ENCODE results near the gene MIPEP.
"Not testable (repeated sequence)": the region's sequence is repeated elsewhere in the genome, so short reads cannot be mapped to it uniquely, and the experiment has no call there.

The MIPEP gene

DNA sequence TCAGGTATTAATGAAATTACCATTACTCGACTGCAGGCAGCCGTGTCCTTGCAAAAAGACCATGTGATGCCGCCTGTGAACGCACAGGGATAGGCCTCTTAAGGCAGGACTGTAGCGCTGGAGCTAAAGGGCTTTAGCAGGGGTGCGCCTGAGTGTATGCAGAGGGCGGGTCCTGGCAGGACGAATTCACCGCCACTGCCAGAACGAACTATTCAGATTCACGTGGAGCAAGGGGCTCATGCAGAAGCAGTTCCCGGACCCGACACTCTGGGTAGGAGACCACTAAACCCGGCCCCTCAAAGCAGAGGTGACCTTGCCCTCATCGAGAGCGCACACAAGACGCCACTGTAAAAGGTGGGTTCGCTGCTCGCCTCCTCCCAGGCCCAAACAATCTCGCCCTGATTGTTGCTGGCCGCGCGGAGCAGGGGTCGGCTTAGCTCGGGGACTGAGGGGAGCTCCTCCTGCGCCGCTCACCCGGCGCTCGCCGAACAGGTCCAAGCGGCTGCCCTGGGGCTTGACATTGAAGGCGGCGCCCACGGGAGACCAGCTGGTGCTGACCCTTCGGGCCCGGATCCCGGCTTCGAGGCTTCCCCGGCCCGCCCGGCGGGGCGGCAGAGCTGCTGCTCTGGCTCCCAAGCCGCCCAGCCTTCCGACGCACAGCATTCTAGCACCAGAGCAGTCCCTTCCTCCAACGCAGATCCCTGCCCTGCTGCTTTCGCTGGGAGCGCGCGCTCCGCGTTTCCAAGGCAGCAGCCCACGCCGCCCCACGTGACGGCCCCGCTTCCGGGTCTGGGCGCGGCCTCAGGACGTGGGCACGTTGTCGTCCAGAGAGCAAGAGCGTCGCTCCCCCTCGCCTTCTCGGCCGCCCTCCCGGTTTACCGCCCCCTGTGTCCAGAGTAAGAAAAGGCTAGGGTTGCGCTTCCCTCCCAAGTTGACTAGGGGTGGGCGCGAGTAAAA, at the start of gene MIPEP:
Gene MIPEP, minus strand, starts transcription at position 743 of the 957 bp plus-strand sequence. Its CDS starts 80 bp downstream, at position 663.
- peak; percentile 88 for DNase-seq

DNA sequence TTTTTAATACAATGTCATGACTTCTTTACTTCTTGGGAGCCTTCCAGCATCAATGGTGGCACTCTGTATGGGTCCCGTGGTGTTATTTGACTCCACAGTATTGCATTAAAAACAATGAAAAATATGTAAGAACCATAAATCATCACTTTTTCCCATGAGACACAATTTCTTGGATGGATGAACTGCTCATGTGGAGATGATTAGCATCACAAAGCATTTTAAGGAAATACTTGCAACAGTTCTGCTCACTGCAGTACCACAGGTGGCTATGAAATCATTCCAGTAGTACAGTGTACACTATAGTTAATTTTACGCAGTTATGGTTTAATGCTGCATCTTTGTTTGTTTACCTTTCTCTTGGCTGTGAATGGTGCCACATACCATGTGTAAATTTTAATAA, 45.3 kb upstream of the MIPEP start:
- DNase-seq = no peak

DNA sequence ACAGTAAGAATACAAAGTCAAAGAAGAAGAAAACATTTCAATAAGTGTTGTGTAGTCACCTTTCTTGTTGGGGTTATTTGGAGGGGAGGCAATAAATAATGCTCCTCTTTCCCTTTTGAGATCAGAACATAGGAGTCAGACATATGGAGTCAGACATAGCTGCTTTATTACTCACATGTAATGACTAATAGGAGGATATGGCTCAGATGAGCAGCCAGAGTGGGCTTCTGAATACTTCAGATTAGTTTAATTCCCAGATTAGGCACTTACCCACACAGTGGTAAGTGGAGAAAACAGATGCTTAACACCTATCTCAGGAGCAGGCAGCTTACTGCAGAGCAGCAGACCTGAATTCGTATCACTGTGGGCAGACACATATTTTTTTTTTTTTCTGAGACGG, 39.8 kb upstream of the MIPEP start:
- no peak for DNase-seq

DNA sequence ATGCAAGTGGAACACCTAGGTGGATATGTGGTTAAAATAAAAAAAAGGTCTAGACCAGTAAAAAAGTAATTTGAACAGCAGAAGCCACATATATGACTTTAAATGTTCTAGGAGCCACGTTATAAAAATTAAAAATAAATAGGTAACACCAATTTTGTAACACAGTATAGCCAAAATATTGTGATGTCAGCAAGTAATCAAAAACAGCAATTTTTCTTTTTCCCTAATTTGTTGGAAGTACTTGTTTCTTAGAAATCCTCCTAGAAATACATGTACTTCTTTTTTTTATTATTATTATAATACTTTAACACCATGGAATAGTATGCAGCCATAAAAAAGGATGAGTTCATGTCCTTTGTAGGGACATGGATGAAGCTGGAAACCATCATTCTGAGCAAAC, 33.8 kb upstream of the MIPEP start:
- no peak for DNase-seq

DNA sequence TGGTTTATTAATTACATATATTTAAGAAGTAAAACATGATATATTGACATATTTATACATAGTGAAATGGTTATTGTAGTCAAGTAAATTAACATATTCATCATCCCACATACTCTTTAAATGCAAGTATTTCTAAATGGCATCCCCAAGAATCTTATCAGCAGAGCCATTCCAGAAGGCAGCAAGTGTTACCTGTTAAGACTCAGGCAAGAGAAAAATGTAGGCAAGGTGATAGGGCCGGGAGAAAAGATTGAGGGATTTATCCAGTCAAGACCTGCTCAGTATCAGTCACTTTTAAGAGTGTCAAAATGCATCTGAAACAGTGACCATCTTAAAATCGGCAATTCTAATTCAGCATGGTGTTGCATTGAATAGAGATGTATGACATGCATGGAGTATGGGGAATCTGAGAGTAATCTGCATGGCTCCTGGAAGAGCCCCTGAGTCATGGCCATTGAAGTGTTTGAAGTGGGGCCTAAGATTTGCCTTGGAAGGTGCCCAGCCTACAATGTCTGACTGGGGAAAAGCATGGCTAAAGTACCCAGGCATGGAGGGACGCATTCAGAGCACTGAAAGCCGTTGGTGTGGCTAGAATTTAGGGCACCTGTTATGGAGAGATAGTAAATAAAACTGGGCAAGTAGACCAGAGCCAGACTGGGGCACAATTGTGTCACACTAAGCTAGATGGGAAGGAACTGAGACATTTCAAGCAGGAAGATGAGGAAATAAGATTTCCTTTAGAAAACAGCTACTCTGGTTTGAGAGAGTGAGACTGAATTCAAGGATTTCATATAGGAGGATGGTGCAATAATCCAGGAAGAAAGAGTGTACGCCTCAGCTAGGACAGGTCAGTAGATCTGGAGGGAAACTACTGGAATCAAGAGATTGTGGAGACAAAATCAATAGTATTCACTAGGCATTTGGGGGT, 33.1 kb upstream of the MIPEP start:
- DNase-seq = no peak

DNA sequence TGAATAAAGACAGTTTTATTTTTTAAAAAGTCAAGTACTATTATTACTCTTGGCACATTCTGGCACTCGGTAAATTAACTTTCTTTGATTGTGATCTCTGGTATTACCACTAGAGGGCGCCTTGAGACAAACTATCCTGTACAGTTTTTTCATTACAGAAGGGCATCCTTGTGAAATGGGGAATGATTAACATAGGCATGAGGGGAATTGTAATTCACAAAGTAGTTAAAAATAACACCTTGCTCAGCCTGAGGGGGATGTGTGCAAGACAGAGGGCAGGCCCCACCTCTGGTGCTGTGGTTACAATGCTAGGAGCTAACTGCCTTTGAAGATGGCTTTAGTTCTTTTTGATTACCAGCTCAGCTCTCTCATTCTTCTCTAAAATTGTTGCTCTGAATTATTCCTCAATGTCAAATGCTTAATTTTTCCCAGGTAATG, 32.3 kb upstream of the MIPEP start:
- peak; percentile 54 for DNase-seq

DNA sequence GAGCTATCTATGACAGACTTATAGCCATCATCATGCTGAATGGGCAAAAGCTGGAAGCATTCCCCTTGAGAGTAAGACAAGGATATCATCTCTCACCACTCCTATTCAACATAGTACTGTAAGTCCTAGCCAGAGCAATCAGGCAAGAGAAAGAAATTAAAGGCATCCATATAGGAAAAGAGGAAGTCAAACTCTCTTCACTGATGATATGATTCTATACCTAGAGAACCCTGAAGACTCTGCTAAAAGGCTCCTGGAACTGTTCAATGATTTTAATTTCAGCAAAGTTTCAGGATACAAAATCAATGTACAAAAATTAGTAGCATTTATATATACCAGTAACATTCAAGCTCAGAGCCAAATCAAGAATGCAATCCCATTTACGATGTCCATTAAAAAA, 29.8 kb upstream of the MIPEP start:
- DNase-seq = no peak

DNA sequence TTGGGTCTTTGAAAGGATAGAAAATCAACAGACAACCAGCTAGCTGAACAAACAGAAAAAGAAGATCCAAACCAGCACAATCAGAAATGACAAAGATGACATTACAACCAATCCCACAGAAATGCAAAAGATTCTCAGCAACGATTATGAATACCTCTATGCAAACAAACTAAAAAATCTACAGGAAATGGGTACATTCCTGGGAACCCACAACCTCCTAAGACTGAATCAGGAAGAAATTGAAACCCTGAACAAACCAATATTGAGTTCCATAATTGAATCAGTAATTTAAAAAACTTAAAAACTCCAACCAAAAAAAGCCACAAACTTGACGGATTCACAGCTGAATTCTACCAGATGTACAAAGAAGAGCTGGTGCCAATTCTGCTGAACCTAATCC, 29.0 kb upstream of the MIPEP start:
- no peak for DNase-seq

DNA sequence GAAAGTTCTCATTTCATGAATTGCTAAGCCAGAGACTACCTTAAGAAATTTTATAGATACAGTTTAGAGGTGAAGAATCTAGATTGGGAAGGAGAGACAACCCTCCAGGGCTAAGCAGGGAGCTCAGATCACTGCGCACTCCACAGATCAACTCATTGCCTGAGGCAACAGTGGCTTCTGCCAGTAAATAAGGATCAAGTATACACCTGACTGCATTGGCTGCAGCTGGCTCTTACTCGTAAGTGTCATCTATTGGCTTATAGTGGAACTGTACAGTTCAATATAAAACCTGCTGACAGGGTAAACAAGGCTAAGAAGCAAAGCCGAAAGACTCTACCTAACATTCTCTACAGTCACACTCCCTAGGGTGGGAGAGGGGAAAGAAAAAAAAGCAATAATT, 26.1 kb upstream of the MIPEP start:
- DNase-seq = no peak

DNA sequence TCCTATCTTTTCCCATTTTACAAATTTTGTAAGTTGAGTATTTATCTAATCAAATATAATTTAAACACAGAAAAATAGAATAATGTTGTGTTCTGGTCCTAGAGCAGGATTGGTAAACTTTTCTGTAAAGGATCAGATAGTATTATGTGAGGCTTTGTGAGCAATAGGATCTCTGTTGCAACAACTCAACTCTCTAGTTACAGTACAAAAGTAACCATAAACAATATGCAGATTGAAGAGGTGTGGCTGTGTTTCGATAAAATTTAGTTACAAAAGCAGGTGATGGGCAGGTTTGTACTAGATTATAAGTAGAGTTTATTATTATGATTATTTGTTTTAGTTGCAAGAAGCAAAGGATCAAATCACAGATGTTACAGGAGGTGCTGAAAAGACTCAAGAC, 23.3 kb upstream of the MIPEP start:
- DNase-seq = no peak

DNA sequence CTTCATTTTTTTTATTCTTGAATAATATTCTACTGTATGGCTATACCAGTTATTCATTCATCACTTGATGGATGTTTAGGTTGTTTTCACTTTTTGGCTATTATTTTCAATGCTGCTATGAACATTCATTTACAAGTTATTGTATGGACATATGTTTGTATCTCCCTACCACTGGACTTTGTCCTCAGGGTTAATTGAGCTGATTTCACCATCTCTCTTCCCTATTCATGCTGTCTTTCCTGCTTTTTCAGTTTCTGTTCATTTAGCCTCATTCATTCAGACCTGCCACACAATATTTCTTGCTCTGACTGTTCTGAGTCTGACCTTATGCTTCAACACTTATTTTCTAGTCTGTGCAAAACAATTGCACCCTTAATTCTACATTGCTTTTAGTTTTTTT, 20.4 kb upstream of the MIPEP start:
- DNase-seq = no peak

DNA sequence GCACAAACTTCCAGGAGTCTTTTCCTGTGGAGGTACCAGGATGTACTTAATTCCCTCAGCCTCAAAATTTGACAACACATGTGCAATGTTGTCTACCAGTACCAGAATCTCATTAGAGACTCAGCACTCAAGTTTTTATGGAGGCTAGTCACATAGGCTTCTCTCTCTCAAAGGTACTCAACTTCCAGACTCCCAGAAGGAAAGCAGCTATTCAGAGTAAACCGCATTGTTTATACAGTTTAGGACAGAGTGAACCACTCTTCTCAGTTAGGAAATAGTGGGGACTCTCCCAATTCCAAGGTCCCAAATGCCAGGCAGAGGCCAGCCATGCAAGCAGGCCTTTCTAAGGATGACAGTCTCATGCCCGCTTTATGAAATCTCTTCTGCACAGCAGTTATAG, 16.6 kb upstream of the MIPEP start:
- no peak for DNase-seq

DNA sequence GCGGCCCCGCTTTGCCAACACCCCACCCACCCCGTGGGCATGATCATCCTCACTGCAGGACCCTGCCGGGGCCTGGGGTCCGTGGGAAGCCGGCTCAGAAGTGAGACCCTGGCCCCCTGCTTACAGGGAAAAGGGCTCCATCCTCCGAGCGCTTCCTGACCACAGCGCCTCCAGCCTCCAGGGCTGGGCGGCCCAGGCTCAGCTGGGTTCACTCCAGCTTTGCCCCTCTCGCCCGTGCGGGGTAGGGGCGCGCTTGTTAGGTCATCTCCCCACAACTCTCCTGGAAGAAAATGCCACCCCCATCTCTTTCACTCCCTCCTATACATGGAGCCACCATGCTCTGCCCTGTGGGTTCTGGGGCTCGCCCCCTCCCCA, 14.7 kb upstream of the MIPEP start:
- DNase-seq = no peak

DNA sequence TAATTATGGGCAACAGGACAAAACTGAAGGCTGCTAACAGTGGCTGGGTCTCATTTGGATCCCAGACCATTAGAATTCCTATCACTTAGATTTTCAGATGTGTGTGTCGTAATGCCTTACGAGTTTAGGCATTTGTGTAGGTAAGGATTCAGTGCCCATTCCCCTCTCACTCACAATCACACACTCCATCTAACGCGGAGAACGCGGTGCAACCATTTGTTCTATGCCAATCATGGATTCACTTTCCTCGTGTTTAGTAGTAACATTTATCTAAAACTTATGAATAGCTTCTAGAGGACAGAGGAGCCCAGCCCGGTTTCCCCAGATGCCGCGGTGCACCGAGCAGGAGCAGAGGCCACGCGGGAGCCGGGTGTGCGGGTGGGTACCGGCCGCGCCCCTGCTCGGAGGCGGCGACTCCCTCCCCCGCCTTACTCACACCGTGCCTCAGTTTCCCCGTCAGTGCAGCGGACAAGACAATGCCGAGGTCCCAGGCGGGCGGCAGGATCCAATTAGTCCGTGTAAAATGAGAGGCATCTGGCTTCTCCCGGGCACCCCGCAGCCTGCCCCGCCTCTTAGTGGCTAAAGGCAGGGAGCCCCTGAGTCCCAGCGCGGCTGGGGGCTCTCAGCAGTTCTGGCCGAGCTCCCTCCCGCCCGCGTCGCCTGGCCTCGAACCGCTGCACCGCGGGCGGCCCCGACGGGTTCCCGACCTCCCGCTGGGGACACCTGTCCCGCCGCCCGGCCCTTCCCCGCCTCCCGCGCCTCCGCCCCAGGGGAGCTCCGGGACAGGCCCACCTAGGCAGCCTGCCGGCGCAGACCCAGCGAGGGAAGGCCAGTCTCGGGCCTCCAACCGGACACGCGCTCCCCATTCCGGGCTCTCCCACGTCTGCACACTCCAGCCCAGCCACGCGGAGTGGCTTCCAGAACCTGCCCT, 14.0 kb upstream of the MIPEP start:
- no peak for DNase-seq

DNA sequence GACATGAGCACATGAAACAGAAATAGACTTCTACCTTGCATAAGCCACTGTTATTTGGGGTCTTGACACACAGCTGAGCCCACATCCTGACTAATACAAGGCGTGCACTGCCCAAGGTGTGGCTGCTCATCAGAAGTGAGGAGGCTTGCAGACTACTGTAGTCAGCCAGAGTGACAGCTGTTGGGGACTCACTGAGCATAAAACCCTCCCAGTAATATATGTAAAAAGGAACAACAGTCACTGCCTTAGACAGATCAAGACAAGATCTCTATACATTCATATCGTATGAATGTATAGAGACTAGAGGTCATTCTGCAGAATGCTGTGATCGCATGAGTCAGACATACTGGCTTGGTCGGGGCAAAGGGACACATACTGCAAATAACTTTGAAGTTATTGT, 12.2 kb upstream of the MIPEP start:
- no peak for DNase-seq

DNA sequence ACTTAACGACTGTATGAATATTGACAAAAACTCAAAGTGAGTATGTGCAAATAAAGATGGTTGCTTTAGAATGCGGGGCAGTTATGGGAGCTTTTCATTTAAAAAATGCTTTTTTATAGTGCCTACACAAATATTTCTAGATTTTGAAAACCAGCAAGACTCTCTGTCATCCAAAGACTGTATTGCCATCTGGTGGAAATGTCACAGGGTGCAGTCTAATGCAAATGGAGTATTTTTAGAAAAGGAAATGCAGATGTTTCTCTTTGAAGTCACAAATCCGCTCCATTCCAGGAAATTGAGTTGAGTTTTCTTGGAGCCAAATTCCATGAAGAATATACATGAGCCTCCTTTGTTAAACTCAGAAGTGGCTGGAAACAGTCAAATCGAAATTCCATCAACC, 10.4 kb upstream of the MIPEP start:
- DNase-seq = peak; percentile 42

DNA sequence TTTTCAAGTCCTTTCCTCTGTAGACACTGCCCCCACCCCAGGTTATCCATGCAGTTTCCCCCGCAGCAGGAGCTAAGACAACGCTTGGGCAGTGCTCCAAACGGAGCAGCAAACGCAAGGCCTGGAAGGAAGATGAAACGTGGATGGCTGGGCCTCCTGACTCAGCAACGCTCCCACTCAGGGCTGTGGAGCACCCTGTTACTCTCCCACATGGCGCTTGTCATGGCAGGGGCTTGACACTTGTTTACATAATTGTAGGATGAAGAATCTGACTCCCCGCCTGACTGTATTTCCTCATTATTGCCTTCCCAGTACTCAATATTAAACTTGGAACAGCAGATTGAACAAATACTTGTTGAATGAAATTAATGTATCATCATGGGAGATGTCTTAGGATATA, 8.9 kb upstream of the MIPEP start:
- no peak for DNase-seq

DNA sequence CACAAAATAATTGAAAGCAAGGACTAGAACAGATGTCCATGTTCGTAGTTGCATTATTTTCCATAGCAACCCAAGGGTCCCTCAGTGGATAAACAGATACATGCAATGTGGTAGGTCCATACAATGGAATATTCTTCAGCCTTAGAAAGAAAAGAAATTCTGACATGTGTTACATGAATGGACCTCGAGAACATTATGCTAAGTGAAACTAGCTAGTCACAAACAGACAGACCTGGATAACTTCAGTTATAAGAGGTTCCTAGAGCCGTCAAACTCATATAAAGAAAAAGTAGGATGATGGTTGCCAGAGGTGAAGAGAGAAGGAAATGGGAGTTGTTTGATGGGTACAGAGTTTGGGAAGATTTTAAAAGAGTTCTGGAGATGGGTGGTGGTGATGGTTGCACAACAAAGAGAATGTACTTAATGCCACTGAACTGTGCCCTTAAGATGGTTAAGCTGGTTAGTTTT, 8.3 kb upstream of the MIPEP start, which contains the start of gene C1QTNF9B:
Gene C1QTNF9B, minus strand, starts transcription at position 51 of the 468 bp plus-strand sequence.
- DNase-seq = not testable (repeated sequence)

DNA sequence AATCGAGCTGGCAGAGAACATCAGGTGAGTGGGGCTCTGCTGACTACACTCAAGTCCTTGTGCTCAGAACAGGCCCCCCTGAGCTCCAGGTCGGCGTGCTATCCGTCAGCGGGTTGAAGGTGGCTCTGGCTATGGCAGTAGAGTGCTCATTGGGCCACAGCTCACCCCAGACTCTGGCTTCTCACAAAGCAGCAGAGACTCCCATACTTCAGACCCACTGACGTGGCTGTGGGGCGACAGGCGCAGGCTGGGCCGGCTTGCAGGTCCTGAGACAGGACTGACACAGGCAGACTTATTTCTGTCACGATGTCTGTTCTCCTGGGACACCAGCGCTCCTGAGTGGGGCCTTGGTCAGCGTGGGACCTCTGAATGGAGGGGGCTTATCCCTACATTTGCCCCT, 5.5 kb upstream of the MIPEP start:
- DNase-seq = not testable (repeated sequence)

DNA sequence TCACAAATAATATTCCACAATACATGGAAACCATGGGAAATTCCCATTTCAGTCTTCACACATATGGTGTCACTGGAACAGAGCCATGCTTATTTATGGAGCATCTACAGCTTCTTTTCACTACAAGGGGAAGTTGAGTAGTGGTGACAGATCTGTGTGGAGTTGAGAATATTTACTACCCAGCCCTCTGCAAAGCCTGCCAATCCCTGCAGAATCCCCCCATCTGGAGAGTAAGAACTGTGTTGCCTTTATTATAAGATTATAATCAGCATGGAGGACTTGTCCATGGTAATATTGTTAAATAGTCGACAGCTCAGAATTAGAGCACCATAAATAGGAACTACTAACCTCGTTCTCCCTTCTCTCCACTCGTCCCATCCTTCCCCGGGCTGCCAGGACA, 4.6 kb upstream of the MIPEP start:
- not testable (repeated sequence) for DNase-seq

DNA sequence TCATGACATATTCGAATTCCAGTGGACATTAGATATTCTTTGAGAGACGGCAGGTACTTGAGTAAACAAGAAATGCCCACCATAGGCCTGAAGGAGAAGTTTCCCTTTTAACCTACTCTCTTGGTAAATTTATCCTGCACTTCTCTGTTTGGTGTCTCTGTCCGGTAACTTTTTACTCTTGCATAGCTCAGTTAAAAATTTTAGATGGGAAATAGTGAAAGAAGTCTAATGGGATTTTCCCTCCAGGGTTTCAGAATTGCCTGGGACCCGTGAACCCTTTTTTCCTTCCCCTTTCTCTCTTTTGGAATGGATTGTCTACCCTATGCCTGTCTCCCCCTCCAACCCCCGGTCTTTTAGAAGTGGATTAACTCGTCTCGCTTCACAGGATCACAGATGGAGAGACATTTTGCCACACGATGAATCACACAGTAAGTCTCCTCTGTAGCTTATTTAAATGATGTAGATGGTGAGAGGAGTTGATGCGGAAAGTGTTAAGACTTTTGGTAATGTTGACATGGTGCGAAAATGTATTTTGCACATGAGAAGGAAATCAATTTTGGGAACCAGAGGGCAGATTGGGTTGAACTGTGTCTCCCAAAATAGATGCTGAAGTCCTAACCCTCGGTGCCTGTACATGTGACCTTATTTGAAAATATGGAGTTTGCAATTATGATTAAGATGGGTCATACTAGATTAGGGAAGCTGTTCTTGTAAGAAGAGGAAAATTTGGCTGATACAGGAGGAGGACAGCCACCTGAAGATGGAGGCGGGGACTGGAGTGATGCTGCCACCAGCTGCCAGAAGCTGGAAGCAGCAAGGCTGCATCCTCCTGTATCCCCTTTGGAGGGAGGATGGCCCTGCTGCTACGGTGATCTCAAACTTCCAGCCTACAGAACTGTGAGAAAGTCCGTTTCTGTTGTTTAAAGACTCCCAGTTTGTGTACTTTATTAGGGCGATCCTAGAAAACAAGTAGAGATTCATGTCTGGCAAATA, 711 bp upstream of the MIPEP start:
- no peak for DNase-seq
